ENCODE measurements around the gene STX7.

STX7 gene

DNA sequence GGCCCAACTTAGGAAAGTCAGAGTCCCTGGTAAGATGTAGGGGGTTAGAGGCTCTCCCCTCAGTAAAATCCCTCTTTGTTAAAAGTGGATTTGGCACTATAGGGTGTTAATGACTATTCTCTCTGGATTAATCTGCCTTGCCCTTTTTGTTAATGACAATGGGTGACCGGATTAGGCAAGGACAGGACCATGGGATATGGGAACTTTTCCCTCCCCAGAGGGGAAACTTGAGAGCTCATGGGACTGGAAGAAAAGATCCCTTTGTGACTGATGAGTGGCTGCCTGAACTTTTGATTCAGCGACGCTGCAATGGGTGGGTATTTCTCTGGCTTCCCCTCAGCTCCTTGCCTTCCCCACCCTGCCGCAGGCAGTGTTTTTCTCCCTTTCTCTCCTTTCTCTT, 12.9 kb upstream of the STX7 start:
- no peak overlapping the region for H3K4me3 ChIP-seq
- no peak for DNase-seq
- H3K27me3 ChIP-seq = no peaks in the 10 kb centered on the region
- H3K36me3 ChIP-seq = no peaks in the 10 kb centered on the region
- no peak overlapping the region for H3K27ac ChIP-seq
- H3K4me1 ChIP-seq = peaks cover 0 to 3% (median 0%) of the 10 kb centered on the region in 4 donors
- H3K9me3 ChIP-seq = no peaks in the 10 kb centered on the region
- TF ChIP-seq, protein P1, sequence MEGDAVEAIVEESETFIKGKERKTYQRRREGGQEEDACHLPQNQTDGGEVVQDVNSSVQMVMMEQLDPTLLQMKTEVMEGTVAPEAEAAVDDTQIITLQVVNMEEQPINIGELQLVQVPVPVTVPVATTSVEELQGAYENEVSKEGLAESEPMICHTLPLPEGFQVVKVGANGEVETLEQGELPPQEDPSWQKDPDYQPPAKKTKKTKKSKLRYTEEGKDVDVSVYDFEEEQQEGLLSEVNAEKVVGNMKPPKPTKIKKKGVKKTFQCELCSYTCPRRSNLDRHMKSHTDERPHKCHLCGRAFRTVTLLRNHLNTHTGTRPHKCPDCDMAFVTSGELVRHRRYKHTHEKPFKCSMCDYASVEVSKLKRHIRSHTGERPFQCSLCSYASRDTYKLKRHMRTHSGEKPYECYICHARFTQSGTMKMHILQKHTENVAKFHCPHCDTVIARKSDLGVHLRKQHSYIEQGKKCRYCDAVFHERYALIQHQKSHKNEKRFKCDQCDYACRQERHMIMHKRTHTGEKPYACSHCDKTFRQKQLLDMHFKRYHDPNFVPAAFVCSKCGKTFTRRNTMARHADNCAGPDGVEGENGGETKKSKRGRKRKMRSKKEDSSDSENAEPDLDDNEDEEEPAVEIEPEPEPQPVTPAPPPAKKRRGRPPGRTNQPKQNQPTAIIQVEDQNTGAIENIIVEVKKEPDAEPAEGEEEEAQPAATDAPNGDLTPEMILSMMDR (IDR thresholded peaks at IDR 0.05) = no peak
- intact Hi-C loops (cut with DNase I; ENCODE audit: low total_unique reads) = no loop called here

DNA sequence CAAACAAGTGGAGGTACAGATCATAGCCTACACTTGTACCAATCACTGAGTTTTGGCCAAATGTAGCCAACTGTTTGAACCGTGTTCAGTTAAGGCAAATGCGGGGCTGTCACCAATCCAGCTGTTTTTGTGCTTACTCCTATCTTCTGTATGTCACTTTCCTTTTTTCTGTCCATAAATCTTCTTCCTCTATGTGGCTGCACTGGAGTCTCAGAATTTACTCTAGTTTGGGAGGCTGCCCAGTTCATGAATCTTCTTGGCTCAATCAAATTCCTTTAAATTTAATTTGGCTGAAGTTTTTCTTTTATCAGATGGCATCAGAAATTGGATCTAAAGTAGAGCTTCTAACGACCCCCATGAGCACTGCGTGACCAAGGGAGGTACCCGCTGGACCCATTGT, 11.7 kb upstream of the STX7 start:
- Histone ChIP-seq H3K4me1 (no peaks in the 10 kb centered on the region), H3K27ac (no peak overlapping the region)
- intact Hi-C loops (cut with DNase I; ENCODE audit: low total_unique reads) = no loop called here

DNA sequence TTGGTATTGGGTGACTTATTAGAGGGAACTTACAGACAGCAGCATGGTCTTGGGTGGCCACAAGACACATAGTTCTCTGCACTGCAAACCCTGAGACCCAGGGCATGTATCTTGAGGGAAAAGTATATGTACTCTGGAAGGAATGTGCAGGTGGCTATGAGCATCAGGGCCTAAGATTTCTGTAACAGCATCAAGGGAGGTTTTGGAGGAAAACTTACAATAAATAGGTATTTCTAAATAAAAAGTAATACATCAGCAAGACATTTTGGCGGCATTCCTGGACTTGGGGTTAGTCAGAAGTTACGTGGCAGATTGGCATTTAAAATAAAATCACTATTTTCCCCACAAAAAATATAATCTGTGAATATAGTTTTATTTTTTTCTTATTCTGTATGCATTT, 8.0 kb upstream of the STX7 start:
- Histone ChIP-seq H3K9me3 (no peaks in the 10 kb centered on the region), H3K27me3 (no peaks in the 10 kb centered on the region), H3K36me3 (no peaks in the 10 kb centered on the region), H3K4me1 (peaks cover 0 to under 1% (median 0%) of the 10 kb centered on the region in 4 donors), H3K4me3 (no peak overlapping the region), H3K27ac (no peak overlapping the region)
- intact Hi-C loops (cut with DNase I; ENCODE audit: low total_unique reads) = no loop called here
- no peak for DNase-seq
- TF ChIP-seq, protein P1 (IDR thresholded peaks at IDR 0.05) = no peak

More for the DNA sequence above, 11.7 kb upstream of the STX7 start:
- TF ChIP-seq, protein P1 (IDR thresholded peaks at IDR 0.05) = no peak
- DNase-seq = no peak
- H3K4me3 ChIP-seq = no peak overlapping the region
- H3K36me3 ChIP-seq = no peaks in the 10 kb centered on the region
- H3K9me3 ChIP-seq = no peaks in the 10 kb centered on the region
- H3K27me3 ChIP-seq = no peaks in the 10 kb centered on the region

DNA sequence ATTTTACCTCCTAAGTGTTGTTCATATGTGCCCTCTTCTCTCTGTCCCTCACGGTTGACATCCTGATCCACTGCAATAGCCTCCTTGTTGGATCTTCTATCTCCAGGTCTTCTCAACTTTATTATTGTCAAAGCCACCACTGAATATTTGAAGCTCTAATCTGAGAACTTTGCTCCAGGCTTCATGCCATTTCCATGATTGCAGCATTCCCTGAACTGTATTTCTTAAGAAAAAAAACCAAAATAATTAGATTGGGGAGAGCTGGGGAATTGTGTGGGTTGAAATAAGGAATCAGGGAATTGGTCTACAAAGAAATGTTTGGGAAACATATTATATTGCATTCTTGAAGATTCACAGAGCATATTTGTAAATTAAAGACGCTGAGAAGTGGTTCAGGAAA, 2.5 kb upstream of the STX7 start:
- Histone ChIP-seq H3K27me3 (no peaks in the 10 kb centered on the region), H3K4me3 (no peak overlapping the region), H3K27ac (peak overlapping the region in 1 of 2 donors; percentile 81), H3K9me3 (no peaks in the 10 kb centered on the region), H3K4me1 (peaks cover 0 to 45% (median 23%) of the 10 kb centered on the region in 4 donors), H3K36me3 (no peaks in the 10 kb centered on the region)
- no peak for DNase-seq
- intact Hi-C loops (cut with DNase I; ENCODE audit: low total_unique reads) = no loop called here
- TF ChIP-seq, protein P1 (IDR thresholded peaks at IDR 0.05) = no peak

DNA sequence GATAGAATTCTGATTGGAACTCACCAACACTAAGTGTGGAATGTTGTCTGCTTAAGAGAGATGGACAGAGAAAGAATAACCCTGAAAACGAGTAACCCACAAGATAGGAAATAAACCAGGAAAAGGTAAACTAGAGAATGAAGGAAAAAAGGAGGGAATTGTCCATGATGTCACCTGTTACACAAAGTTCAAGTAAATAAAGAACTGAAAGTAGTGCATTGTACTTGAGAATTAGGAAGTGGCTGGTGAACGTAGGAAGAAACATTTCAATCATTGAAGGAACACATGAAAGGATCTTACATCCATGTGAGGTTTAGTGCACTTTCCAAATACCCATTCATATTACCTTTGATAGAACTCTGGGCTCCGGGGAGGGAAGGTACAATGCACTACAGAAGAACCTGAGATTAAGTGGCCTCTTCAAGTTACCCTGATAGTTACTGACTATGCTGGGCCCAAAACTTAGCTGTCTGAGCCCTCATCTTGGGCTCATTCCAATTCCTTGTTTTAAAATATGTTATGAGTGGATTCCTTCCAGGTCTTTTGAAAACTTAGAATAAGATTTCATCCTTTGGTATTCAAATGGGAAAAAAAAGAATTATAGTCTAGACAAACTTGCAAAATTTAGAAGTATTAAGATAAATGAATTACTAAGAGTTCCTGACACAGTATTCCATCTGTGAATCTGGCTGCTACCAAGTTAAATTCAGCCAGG, 1.1 kb upstream of the STX7 start:
- Histone ChIP-seq H3K4me3 (peak overlapping the region in 1 of 2 donors; percentile 74), H3K27ac (peak overlapping the region; percentile 81 to 89), H3K36me3 (no peaks in the 10 kb centered on the region), H3K27me3 (no peaks in the 10 kb centered on the region), H3K9me3 (no peaks in the 10 kb centered on the region), H3K4me1 (peaks cover 0 to 57% (median 28%) of the 10 kb centered on the region in 4 donors)
- intact Hi-C loops (cut with DNase I; ENCODE audit: low total_unique reads) = no loop called here
- TF ChIP-seq, protein P1 (IDR thresholded peaks at IDR 0.05) = no peak
- no peak for DNase-seq
